ENCODE data around the gene CLSTN1. TPM values are rescaled to one million over a fixed set of nuclear protein-coding genes. Genes with fewer than 3 reads are reported as not detected.
A peak's percentile ranks its signal among the peaks of the same experiment; 100 is the strongest.

Gene CLSTN1
- total RNA-seq, 5 donors from 2014 or later (not counting 1 experiment from before 2014, with no cell fraction given): 84.6 to 105 (median 91.2) TPM

GRCh38 chr1:9853249-9853595, 29.5 kb upstream of the CLSTN1 start:
- Histone ChIP-seq H3K36me3 (ENCODE audit: control insufficient read depth in 2 of 2, extremely low read depth in 1 of 2, insufficient read depth in 1 of 2, low read length in 1 of 2) (no peaks in the 10 kb centered on the region), H3K27ac (ENCODE audit: low read length) (no peak overlapping the region), H3K27me3 (replicated peaks in 1 of 2; ENCODE audit: control insufficient read depth in 2 of 2, extremely low read depth in 1 of 2, insufficient read depth in 2 of 2, low read length in 1 of 2) (peaks cover 0 to 7% of the 10 kb centered on the region in 2 experiments), H3K4me3 (ENCODE audit: control insufficient read depth in 1 of 2, extremely low read depth in 1 of 2, low read length in 1 of 2) (no peak overlapping the region), H3K9me3 (no peaks in the 10 kb centered on the region), H3K4me1 (ENCODE audit: control insufficient read depth in 1 of 2, extremely low read depth in 1 of 2, insufficient read depth in 2 of 2, low read length in 2 of 2) (peaks cover 0 to 13% of the 10 kb centered on the region in 2 experiments)
- H3K27me3 Mint-ChIP-seq: no peaks in the 10 kb centered on the region
- no peak for DNase-seq
- no peak overlapping the region for H3K27ac Mint-ChIP-seq
- ChIA-PET POLR2A (interaction anchor here in 1 of 2 donors (0.6 kb wide), 1 partner anchor 16 kb away, joined by 3 read pairs; no protein-coding TSS in a partner anchor), CTCF (no interaction called here)
- H3K4me1 Mint-ChIP-seq: peaks cover 5 to 19% (median 8%) of the 10 kb centered on the region in 3 donors
- no peak overlapping the region for H3K4me3 Mint-ChIP-seq
- no peak for ATAC-seq (replicated peaks in 1 of 4)
- H3K9me3 Mint-ChIP-seq: peaks cover 0 to 8% (median 6%) of the 10 kb centered on the region in 3 donors
- peaks cover 18% of the 10 kb centered on the region for H3K36me3 Mint-ChIP-seq
- 93% methylated on average over 2 of the region's 4 CpGs for WGBS (ENCODE audit: insufficient coverage)

- peaks cover 5 to 19% (median 8%) of the 10 kb centered on the region in 3 donors for H3K4me1 Mint-ChIP-seq
- H3K4me3 Mint-ChIP-seq: no peak overlapping the region
- Histone ChIP-seq H3K27me3 (replicated peaks in 1 of 2; ENCODE audit: control insufficient read depth in 2 of 2, extremely low read depth in 1 of 2, insufficient read depth in 2 of 2, low read length in 1 of 2) (peaks cover 0 to 7% of the 10 kb centered on the region in 2 experiments), H3K36me3 (ENCODE audit: control insufficient read depth in 2 of 2, extremely low read depth in 1 of 2, insufficient read depth in 1 of 2, low read length in 1 of 2) (no peaks in the 10 kb centered on the region), H3K9me3 (no peaks in the 10 kb centered on the region), H3K4me1 (ENCODE audit: control insufficient read depth in 1 of 2, extremely low read depth in 1 of 2, insufficient read depth in 2 of 2, low read length in 2 of 2) (peaks cover 0 to 13% of the 10 kb centered on the region in 2 experiments), H3K4me3 (ENCODE audit: control insufficient read depth in 1 of 2, extremely low read depth in 1 of 2, low read length in 1 of 2) (no peak overlapping the region), H3K27ac (ENCODE audit: low read length) (no peak overlapping the region)
- 97% methylated on average over 6 of the region's 12 CpGs for WGBS (ENCODE audit: insufficient coverage)
- H3K27ac Mint-ChIP-seq: no peak overlapping the region
- ATAC-seq (replicated peaks in 1 of 4) (no peak), DNase-seq (no peak)
- ChIA-PET POLR2A (no interaction called here), CTCF (no interaction called here)
- H3K36me3 Mint-ChIP-seq: peaks cover 16% of the 10 kb centered on the region
- H3K27me3 Mint-ChIP-seq: no peaks in the 10 kb centered on the region
- H3K9me3 Mint-ChIP-seq: peaks cover 0 to 8% (median 6%) of the 10 kb centered on the region in 3 donors
Observed at GRCh38 chr1:9852410-9853248, 28.9 kb upstream of the CLSTN1 start.

GRCh38 chr1:9852004-9852403, 28.2 kb upstream of the CLSTN1 start:
- Histone ChIP-seq H3K4me3 (ENCODE audit: control insufficient read depth in 1 of 2, extremely low read depth in 1 of 2, low read length in 1 of 2) (no peak overlapping the region), H3K9me3 (no peaks in the 10 kb centered on the region), H3K27me3 (replicated peaks in 1 of 2; ENCODE audit: control insufficient read depth in 2 of 2, extremely low read depth in 1 of 2, insufficient read depth in 2 of 2, low read length in 1 of 2) (peaks cover 0 to 7% of the 10 kb centered on the region in 2 experiments), H3K4me1 (ENCODE audit: control insufficient read depth in 1 of 2, extremely low read depth in 1 of 2, insufficient read depth in 2 of 2, low read length in 2 of 2) (peaks cover 0 to 13% of the 10 kb centered on the region in 2 experiments), H3K36me3 (ENCODE audit: control insufficient read depth in 2 of 2, extremely low read depth in 1 of 2, insufficient read depth in 1 of 2, low read length in 1 of 2) (no peaks in the 10 kb centered on the region), H3K27ac (ENCODE audit: low read length) (no peak overlapping the region)
- Mint-ChIP-seq H3K4me1 (peaks cover 5 to 19% (median 8%) of the 10 kb centered on the region in 3 donors), H3K4me3 (peak overlapping the region in 1 of 3 donors; percentile 74), H3K27me3 (no peaks in the 10 kb centered on the region), H3K36me3 (peaks cover 16% of the 10 kb centered on the region), H3K9me3 (peaks cover 0 to 8% (median 6%) of the 10 kb centered on the region in 3 donors), H3K27ac (no peak overlapping the region)
- CTCF ChIA-PET: no interaction called here
- 85% methylated on average over 3 of the region's 8 CpGs for WGBS (ENCODE audit: insufficient coverage)
- ATAC-seq (replicated peaks in 1 of 4) (no peak), DNase-seq (no peak)
- POLR2A ChIA-PET: no interaction called here

GRCh38 chr1:9850442-9851162, 26.8 kb upstream of the CLSTN1 start:
- Histone ChIP-seq H3K27ac (ENCODE audit: low read length) (no peak overlapping the region), H3K4me3 (ENCODE audit: control insufficient read depth in 1 of 2, extremely low read depth in 1 of 2, low read length in 1 of 2) (peak overlapping the region; percentile 10 to 58), H3K27me3 (replicated peaks in 1 of 2; ENCODE audit: control insufficient read depth in 2 of 2, extremely low read depth in 1 of 2, insufficient read depth in 2 of 2, low read length in 1 of 2) (peaks cover 0 to 7% of the 10 kb centered on the region in 2 experiments), H3K4me1 (ENCODE audit: control insufficient read depth in 1 of 2, extremely low read depth in 1 of 2, insufficient read depth in 2 of 2, low read length in 2 of 2) (peaks cover 0 to 13% of the 10 kb centered on the region in 2 experiments), H3K9me3 (no peaks in the 10 kb centered on the region), H3K36me3 (ENCODE audit: control insufficient read depth in 2 of 2, extremely low read depth in 1 of 2, insufficient read depth in 1 of 2, low read length in 1 of 2) (no peaks in the 10 kb centered on the region)
- Mint-ChIP-seq H3K27ac (no peak overlapping the region), H3K9me3 (peaks cover 0 to 8% (median 6%) of the 10 kb centered on the region in 3 donors), H3K36me3 (peaks cover 16% of the 10 kb centered on the region), H3K4me1 (peaks cover 5 to 19% (median 8%) of the 10 kb centered on the region in 3 donors), H3K4me3 (peak overlapping the region; percentile 68 to 74 (median 70)), H3K27me3 (no peaks in the 10 kb centered on the region)
- ChIA-PET CTCF (interaction anchor here in 1 of 2 donors (0.6 kb wide), 1 partner anchor 636 kb away, joined by 3 read pairs; no protein-coding TSS in a partner anchor), POLR2A (no interaction called here)
- ATAC-seq (replicated peaks in 1 of 4) (peak; percentile 48 to 72 (median 62)), DNase-seq (peak in 1 of 35 experiments; percentile 17)
- WGBS (ENCODE audit: insufficient coverage): 36% methylated on average over 16 of the region's 18 CpGs

- Histone ChIP-seq H3K9me3 (no peaks in the 10 kb centered on the region), H3K27ac (ENCODE audit: low read length) (no peak overlapping the region), H3K4me1 (ENCODE audit: control insufficient read depth in 1 of 2, extremely low read depth in 1 of 2, insufficient read depth in 2 of 2, low read length in 2 of 2) (peaks cover 0 to 13% of the 10 kb centered on the region in 2 experiments), H3K27me3 (replicated peaks in 1 of 2; ENCODE audit: control insufficient read depth in 2 of 2, extremely low read depth in 1 of 2, insufficient read depth in 2 of 2, low read length in 1 of 2) (peaks cover 0 to 7% of the 10 kb centered on the region in 2 experiments), H3K36me3 (ENCODE audit: control insufficient read depth in 2 of 2, extremely low read depth in 1 of 2, insufficient read depth in 1 of 2, low read length in 1 of 2) (no peaks in the 10 kb centered on the region), H3K4me3 (ENCODE audit: control insufficient read depth in 1 of 2, extremely low read depth in 1 of 2, low read length in 1 of 2) (peak overlapping the region; percentile 10 to 58)
- WGBS (ENCODE audit: insufficient coverage): 70% methylated on average over 14 of the region's 20 CpGs
- ChIA-PET POLR2A (interaction anchor here in 1 of 2 donors (0.6 kb wide), 1 partner anchor 70 kb away, joined by 3 read pairs; no protein-coding TSS in a partner anchor), CTCF (interaction anchor here in 1 of 2 donors (0.6 kb wide), 1 partner anchor 636 kb away, joined by 3 read pairs; no protein-coding TSS in a partner anchor)
- Mint-ChIP-seq H3K4me3 (peak overlapping the region; percentile 68 to 74 (median 70)), H3K4me1 (peaks cover 5 to 19% (median 8%) of the 10 kb centered on the region in 3 donors), H3K27me3 (no peaks in the 10 kb centered on the region), H3K27ac (no peak overlapping the region), H3K36me3 (peaks cover 11% of the 10 kb centered on the region), H3K9me3 (peaks cover 0 to 8% (median 6%) of the 10 kb centered on the region in 3 donors)
- DNase-seq (peak in 5 of 35 experiments; percentile 11 to 56 (median 25)), ATAC-seq (replicated peaks in 1 of 4) (peak in 3 of 4 experiments; percentile 66 to 91 (median 77))
Observed at GRCh38 chr1:9849691-9850441, 26.1 kb upstream of the CLSTN1 start.

Data from T-cell (primary cell).